Endodermal cell (in vitro differentiated cells): ENCODE results near the gene NEO1. TPM values are rescaled to one million over a fixed set of nuclear protein-coding genes. Genes with fewer than 3 reads are reported as not detected.

Source experiments
- DNase-seq: peaks from one replicate; pipeline ENCODE4 v3.0.0-alpha.2; 2017
- H3K27ac ChIP-seq: 2 replicates; pipeline ENCODE4 v1.5.1; 2013; ENCODE audit warnings: mild to moderate bottlenecking, low read depth, low read length, moderate library complexity
- H3K27me3 ChIP-seq: 2 replicates; pipeline ENCODE4 v1.6.1; 2013; ENCODE audit warnings: mild to moderate bottlenecking, low read length, moderate library complexity; ENCODE audit not compliant: insufficient read depth, control insufficient read depth, poor library complexity, severe bottlenecking
- H3K36me3 ChIP-seq: 2 replicates; pipeline ENCODE4 v1.7.0; 2013; ENCODE audit warnings: mild to moderate bottlenecking, low read length, moderate library complexity; ENCODE audit not compliant: control insufficient read depth, insufficient read depth
- H3K4me1 ChIP-seq: one replicate; pipeline ENCODE4 v1.7.0; 2013; ENCODE audit warnings: low read length; ENCODE audit not compliant: control insufficient read depth, insufficient read depth
- H3K4me3 ChIP-seq: 2 replicates; pipeline ENCODE4 v1.5.1; 2013; ENCODE audit warnings: mild to moderate bottlenecking, low read length, moderate library complexity
- H3K9ac ChIP-seq: 2 replicates; pipeline ENCODE4 v1.6.1; 2013; ENCODE audit warnings: mild to moderate bottlenecking, low read length, moderate library complexity; ENCODE audit not compliant: poor library complexity, severe bottlenecking; ENCODE audit errors: extremely low read depth
- H3K9me3 ChIP-seq: 2 replicates; pipeline ENCODE4 v1.6.1; 2013; ENCODE audit warnings: mild to moderate bottlenecking, low read length, moderate library complexity; ENCODE audit not compliant: control insufficient read depth
- H3K27ac Mint-ChIP-seq: 2 replicates; pipeline ENCODE4 v1.8.0; 2020; ENCODE audit warnings: mixed read lengths
- H3K27me3 Mint-ChIP-seq: 2 replicates; pipeline ENCODE4 v1.8.0; 2021; ENCODE audit warnings: mild to moderate bottlenecking, mixed read lengths; ENCODE audit not compliant: insufficient read depth
- H3K36me3 Mint-ChIP-seq: 2 replicates; pipeline ENCODE4 v1.8.0; 2020; ENCODE audit warnings: low read depth, mixed read lengths
- H3K4me1 Mint-ChIP-seq: 2 replicates; pipeline ENCODE4 v1.8.0; 2020; ENCODE audit warnings: mixed read lengths
- H3K4me3 Mint-ChIP-seq: 2 replicates; pipeline ENCODE4 v1.8.0; 2020; ENCODE audit warnings: mild to moderate bottlenecking, moderate library complexity, mixed read lengths
- H3K9me3 Mint-ChIP-seq: 2 replicates; pipeline ENCODE4 v1.8.0; 2020; ENCODE audit warnings: mild to moderate bottlenecking, mixed read lengths
- CTCF ChIP-seq: fragments of 200-600 bp; sonication (generic); conservative IDR thresholded peaks from 2 replicates; pipeline ENCODE4 v1.5.0; 2021; ENCODE audit warnings: antibody characterized with exemption, mild to moderate bottlenecking
- WGBS, 2 experiments: methylation state at CpG; one replicate each; pipeline versions ENCODE4 v1.1.5 to v1.1.7; 2013; ENCODE audit warnings: missing lambda C conversion rate in 2 of 2, mixed read lengths in 1 of 2; ENCODE audit not compliant: insufficient coverage in 1 of 2, insufficient read length in 1 of 2; 5-methylcytosine and 5-hydroxymethylcytosine counted together
- total RNA-seq, 2 donors: library from RNA; stranded (reverse); fragmentation: NEBNext Ultra II Directional in 1 of 2; extraction: Animal tissue kit (Norgen Biotek cat#: 25700) in 1 of 2; gene quantifications; 2 replicates in 1 of 2; 3 replicates in 1 of 2; pipeline ENCODE4 v1.2.1, GENCODE V29; 2021

Gene NEO1
- total RNA-seq, 2 donors from 2014 or later: 132 TPM

GRCh38 chr15:73033611-73034010, 18.7 kb upstream of the NEO1 start:
- Histone ChIP-seq H3K4me1 (peaks cover 3% of the 10 kb centered on the region), H3K4me3 (no peak overlapping the region), H3K36me3 (no peaks in the 10 kb centered on the region), H3K27ac (no peak overlapping the region), H3K27me3 (no peaks in the 10 kb centered on the region), H3K9ac (no peak overlapping the region), H3K9me3 (no peaks in the 10 kb centered on the region)
- 89% methylated on average over 5 of the region's 5 CpGs; no CpG with 5 or more reads in 1 of the 2 experiments for WGBS, 2 experiments
- DNase-seq: no peak
- Mint-ChIP-seq H3K4me3 (no peak overlapping the region), H3K36me3 (no peaks in the 10 kb centered on the region), H3K9me3 (no peaks in the 10 kb centered on the region), H3K27me3 (peaks cover 2% of the 10 kb centered on the region), H3K4me1 (peaks cover 14% of the 10 kb centered on the region), H3K27ac (no peak overlapping the region)
- no peak for TF ChIP-seq CTCF

- Mint-ChIP-seq H3K9me3 (no peaks in the 10 kb centered on the region), H3K4me3 (no peak overlapping the region), H3K4me1 (peaks cover 11% of the 10 kb centered on the region), H3K27ac (no peak overlapping the region), H3K36me3 (no peaks in the 10 kb centered on the region), H3K27me3 (peaks cover 2% of the 10 kb centered on the region)
- H3K9ac ChIP-seq: no peak overlapping the region
- H3K27me3 ChIP-seq: no peaks in the 10 kb centered on the region
- no peak for DNase-seq
- H3K27ac ChIP-seq: no peak overlapping the region
- no peak for TF ChIP-seq CTCF
- no peak overlapping the region for H3K4me3 ChIP-seq
- H3K9me3 ChIP-seq: no peaks in the 10 kb centered on the region
- WGBS, 2 experiments: 80% methylated on average over 1 of the region's 1 CpG; no CpG with 5 or more reads in 1 of the 2 experiments
- H3K4me1 ChIP-seq: peaks cover 3% of the 10 kb centered on the region
- H3K36me3 ChIP-seq: no peaks in the 10 kb centered on the region
Observed at GRCh38 chr15:73034221-73034620, 18.0 kb upstream of the NEO1 start.

GRCh38 chr15:73035221-73035620, 17.0 kb upstream of the NEO1 start:
- Mint-ChIP-seq H3K27me3 (peaks cover 2% of the 10 kb centered on the region), H3K27ac (no peak overlapping the region), H3K4me3 (no peak overlapping the region), H3K9me3 (no peaks in the 10 kb centered on the region), H3K4me1 (peaks cover 10% of the 10 kb centered on the region), H3K36me3 (no peaks in the 10 kb centered on the region)
- no peak for TF ChIP-seq CTCF
- no peaks in the 10 kb centered on the region for H3K9me3 ChIP-seq
- H3K9ac ChIP-seq: no peak overlapping the region
- no peak overlapping the region for H3K27ac ChIP-seq
- H3K27me3 ChIP-seq: no peaks in the 10 kb centered on the region
- H3K4me1 ChIP-seq: peaks cover 3% of the 10 kb centered on the region
- H3K4me3 ChIP-seq: no peak overlapping the region
- DNase-seq: no peak
- WGBS, 2 experiments: 92 to 100% methylated on average over 1 to 2 of the region's 2 CpGs
- no peaks in the 10 kb centered on the region for H3K36me3 ChIP-seq
